Keratinocyte (primary cell): ENCODE measurements around the gene LILRB4.
"Not testable (repeated sequence)": the region's sequence is repeated elsewhere in the genome, so short reads cannot be mapped to it uniquely, and the experiment has no call there.

Experiments
- CTCF ChIP-seq, 3 experiments: IDR thresholded peaks in 1 of 3; conservative IDR thresholded peaks in 1 of 3; optimal IDR thresholded peaks in 1 of 3; 2 replicates in 2 of 3; 3 replicates in 1 of 3; pipeline versions ENCODE3 to v1.5.1; 2011; ENCODE audit warnings: low read length in 3 of 3, mild to moderate bottlenecking in 3 of 3, moderate library complexity in 2 of 3, control low read depth in 1 of 3, inconsistent platforms in 1 of 3; ENCODE audit not compliant: insufficient read depth in 2 of 3; ENCODE audit errors: extremely low read depth in 1 of 3
- EZH2 ChIP-seq: IDR thresholded peaks from one replicate; pipeline ENCODE4 v1.6.1; 2012; ENCODE audit warnings: inconsistent platforms, mild to moderate bottlenecking, low read length, moderate library complexity

- not testable (repeated sequence) for TF ChIP-seq EZH2; CTCF (optimal IDR thresholded peaks at IDR 0.05 in 1 of 3, IDR thresholded peaks at IDR 0.05 in 1 of 3, conservative IDR thresholded peaks at IDR 0.05 in 1 of 3; ENCODE audit: extremely low read depth in 1 of 3, insufficient read depth in 2 of 3, low read length in 3 of 3)
These were observed 32.5 kb upstream of the LILRB4 start, which contains the start of gene LILRB1 for GRCh38 chr19:54630262-54630661.
